Purkinje cell (primary cell): ENCODE measurements around the gene FAM168A. TPM values are rescaled to one million over a fixed set of nuclear protein-coding genes. Genes with fewer than 3 reads are reported as not detected.

ENCODE experiments used
- polyA plus RNA-seq: library from polyadenylated mRNA; unstranded; fragments of >200 nt; fragmentation: Nextera tagmentation; gene quantifications from 2 replicates; pipeline ENCODE4 v1.2.1, GENCODE V29; 2014

The FAM168A gene, protein sequence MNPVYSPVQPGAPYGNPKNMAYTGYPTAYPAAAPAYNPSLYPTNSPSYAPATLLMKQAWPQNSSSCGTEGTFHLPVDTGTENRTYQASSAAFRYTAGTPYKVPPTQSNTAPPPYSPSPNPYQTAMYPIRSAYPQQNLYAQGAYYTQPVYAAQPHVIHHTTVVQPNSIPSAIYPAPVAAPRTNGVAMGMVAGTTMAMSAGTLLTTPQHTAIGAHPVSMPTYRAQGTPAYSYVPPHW
- polyA plus RNA-seq, result 10.1 and 10.7 TPM in 2 replicates

DNA sequence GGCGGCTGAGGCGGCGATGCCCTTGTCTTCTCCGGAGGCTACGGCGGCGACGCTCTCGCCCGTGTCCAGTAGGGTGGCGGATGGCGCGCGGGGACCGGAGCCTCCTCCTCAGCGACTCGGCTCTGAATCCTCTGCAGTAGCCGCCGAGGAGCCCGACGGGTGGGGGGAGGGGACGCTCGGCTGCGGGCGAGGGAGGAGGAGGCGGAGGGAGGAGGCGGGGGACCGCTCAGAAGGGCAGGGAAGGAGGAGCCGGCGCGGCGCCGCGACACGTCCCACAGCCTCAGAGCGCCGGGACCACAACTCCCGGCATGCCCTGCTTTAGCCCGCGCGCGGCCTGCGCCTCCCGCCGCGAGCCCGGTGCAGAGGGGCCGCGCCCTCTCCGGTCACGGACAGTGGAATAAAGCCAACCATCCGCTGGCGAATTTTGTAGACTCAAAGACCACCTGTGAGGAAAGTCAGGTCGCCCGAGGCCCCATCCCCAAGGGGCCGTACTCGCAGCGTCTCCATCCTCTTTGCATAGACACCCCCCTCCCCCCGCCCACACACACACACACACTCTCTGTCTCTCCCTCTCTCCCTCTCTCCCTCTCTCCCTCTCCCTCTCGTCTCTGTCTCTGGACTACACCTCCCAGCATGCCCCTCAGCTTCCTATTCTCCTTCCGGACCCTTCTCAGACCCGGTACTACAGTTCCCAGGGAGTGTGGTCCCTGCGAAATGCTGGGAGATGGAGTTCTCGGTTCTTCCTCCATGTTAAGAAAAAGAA is at the start of gene FAM168A:
Gene FAM168A, minus strand, starts transcription at position 157 of the 763 bp plus-strand sequence. CDS start 129,638 bp downstream, outside the sequence.

DNA sequence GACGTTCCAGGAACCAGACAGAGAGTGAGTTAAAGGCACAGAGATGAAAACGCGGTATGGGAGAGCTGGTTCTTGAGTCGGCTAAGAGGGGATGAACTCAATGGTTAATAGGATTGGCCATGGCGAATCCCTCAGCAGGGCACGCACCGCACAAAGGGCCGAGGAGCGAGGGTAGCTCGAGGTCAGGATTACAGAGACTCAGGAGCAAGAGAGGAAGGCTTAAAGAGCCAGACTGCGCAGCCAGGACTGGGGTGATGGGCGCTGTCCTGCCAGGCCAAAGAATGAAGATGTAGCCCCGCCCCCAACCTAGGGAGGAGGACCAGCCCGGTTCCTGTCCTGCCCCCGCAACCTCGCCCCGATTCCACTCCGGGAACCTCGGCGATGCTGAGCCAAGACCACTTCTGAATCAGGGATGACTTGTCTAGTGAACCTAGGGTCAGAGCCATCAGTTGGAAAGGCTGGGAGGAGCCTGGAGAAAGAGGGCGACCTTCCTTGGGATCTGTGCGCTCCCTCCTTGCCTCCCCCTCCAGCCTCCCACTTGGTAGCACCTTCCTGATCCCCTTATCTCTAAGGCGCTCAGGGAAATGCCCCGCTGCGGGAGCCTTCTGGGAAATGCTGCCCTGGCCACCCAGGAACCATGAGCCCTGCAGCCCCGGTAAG is 48.2 kb upstream of the FAM168A start, which contains the start of gene PLEKHB1:
Gene PLEKHB1, plus strand, starts transcription at position 610 of the 660 bp plus-strand sequence. Its CDS starts 28 bp downstream, at position 638.

DNA sequence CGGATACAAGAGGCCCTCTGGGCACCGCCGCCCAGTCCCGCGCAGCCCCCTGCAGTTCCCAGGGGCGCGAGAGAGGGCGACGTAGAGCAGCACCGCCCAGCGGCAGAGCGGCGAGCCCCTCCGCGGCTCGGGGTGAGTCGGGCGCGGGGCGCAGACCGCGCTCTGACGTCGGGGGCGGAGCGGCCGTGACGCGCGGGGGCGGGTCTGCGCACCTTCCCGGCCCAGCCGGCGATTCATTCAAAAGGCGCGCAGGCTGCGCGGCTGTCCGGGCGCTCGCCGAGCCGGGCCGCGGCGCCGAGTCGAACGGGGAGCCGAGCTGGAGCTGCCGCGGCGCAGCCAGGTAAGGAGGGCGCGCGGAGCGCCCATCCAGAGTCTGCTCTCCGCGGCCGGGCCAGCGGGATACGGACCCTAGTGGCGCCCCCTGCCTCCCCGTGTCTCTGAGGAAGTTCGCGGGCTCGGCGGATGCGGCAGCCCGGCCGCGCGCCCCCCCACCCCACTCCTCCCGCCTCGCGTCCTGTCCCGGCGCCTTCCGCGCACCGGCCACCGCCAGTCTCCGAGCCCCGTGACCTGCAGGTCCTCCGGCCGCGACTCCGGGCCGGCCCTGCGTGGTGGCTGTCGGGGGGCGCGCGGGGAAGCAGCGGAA is 221.6 kb downstream of the FAM168A start, which contains the start of gene RELT:
Gene RELT, plus strand, starts transcription at position 240 of the 643 bp plus-strand sequence. CDS start 12,738 bp downstream, outside the sequence.

Other genes starting within 250 kb of the FAM168A start
- 2.2 and 3.7 TPM in 2 replicates for gene RELT, start 221.7 kb downstream of the FAM168A start, polyA plus RNA-seq
- gene PLEKHB1, start 48.5 kb upstream of the FAM168A start, polyA plus RNA-seq, result 18.4 and 19.2 TPM in 2 replicates
- gene RAB6A, start 163.0 kb upstream of the FAM168A start, polyA plus RNA-seq, result 143 and 177 TPM in 2 replicates
- 129 and 141 TPM in 2 replicates for gene MRPL48, start 189.8 kb upstream of the FAM168A start, polyA plus RNA-seq